ENCODE data around the gene SPNS1. TPM values are rescaled to one million over a fixed set of nuclear protein-coding genes. Genes with fewer than 3 reads are reported as not detected.
A peak's percentile ranks its signal among the peaks of the same experiment; 100 is the strongest.
"Not testable (repeated sequence)": the region's sequence is repeated elsewhere in the genome, so short reads cannot be mapped to it uniquely, and the experiment has no call there.

SPNS1 gene
- total RNA-seq, 2 donors from 2014 or later = 16.3 to 19.9 TPM

- not testable (repeated sequence) for H3K36me3 Mint-ChIP-seq; DNase-seq (ENCODE audit: low spot score in 2 of 2); H3K9me3 Mint-ChIP-seq; ATAC-seq; H3K27ac Mint-ChIP-seq
Measured at GRCh38 chr16:29004496-29005139, 30.0 kb downstream of the SPNS1 start.

GRCh38 chr16:29007730-29008593 lies 33.4 kb downstream of the SPNS1 start:
- Mint-ChIP-seq H3K27ac (peak overlapping the region; percentile 92), H3K36me3 (peaks cover 9 to 18% of the 10 kb centered on the region in 2 donors), H3K9me3 (peaks cover 10 to 14% of the 10 kb centered on the region in 2 donors)
- ATAC-seq (peak; percentile 94 to 95), DNase-seq (ENCODE audit: low spot score in 2 of 2) (peak; percentile 74 to 83)

- ATAC-seq (peak; percentile 3 to 6), DNase-seq (ENCODE audit: low spot score in 2 of 2) (no peak)
Measured at GRCh38 chr16:29009050-29009837, 34.7 kb downstream of the SPNS1 start.

GRCh38 chr16:29009838-29010166 lies 35.2 kb downstream of the SPNS1 start:
- DNase-seq (ENCODE audit: low spot score in 2 of 2) (no peak), ATAC-seq (no peak)
- Mint-ChIP-seq H3K36me3 (peaks cover 9 to 17% of the 10 kb centered on the region in 2 donors), H3K27ac (peak overlapping the region in 1 of 2 donors; percentile 92), H3K9me3 (peaks cover 6 to 9% of the 10 kb centered on the region in 2 donors)

More at GRCh38 chr16:29009050-29009837, 34.7 kb downstream of the SPNS1 start:
- peaks cover 10 to 20% of the 10 kb centered on the region in 2 donors for H3K36me3 Mint-ChIP-seq
- H3K9me3 Mint-ChIP-seq = peaks cover 10 to 14% of the 10 kb centered on the region in 2 donors
- H3K27ac Mint-ChIP-seq = peak overlapping the region; percentile 92

GRCh38 chr16:29011112-29011511 lies 36.5 kb downstream of the SPNS1 start:
- peaks cover 4 to 8% of the 10 kb centered on the region in 2 donors for H3K9me3 Mint-ChIP-seq
- peaks cover 7 to 11% of the 10 kb centered on the region in 2 donors for H3K36me3 Mint-ChIP-seq
- peak overlapping the region; percentile 77 to 91 for H3K27ac Mint-ChIP-seq
- DNase-seq (ENCODE audit: low spot score in 2 of 2) = no peak
- no peak for ATAC-seq

GRCh38 chr16:29011851-29012250 lies 37.3 kb downstream of the SPNS1 start:
- DNase-seq (ENCODE audit: low spot score in 2 of 2) (no peak), ATAC-seq (no peak)
- Mint-ChIP-seq H3K27ac (peak overlapping the region in 1 of 2 donors; percentile 91), H3K9me3 (peaks cover 4 to 8% of the 10 kb centered on the region in 2 donors), H3K36me3 (peaks cover 7 to 11% of the 10 kb centered on the region in 2 donors)

GRCh38 chr16:29012913-29013553 lies 38.5 kb downstream of the SPNS1 start:
- DNase-seq (ENCODE audit: low spot score in 2 of 2) (no peak), ATAC-seq (peak; percentile 63 to 65)
- peak overlapping the region; percentile 91 to 96 for H3K27ac Mint-ChIP-seq
- peaks cover 4 to 8% of the 10 kb centered on the region in 2 donors for H3K9me3 Mint-ChIP-seq
- H3K36me3 Mint-ChIP-seq = peaks cover 7 to 11% of the 10 kb centered on the region in 2 donors

GRCh38 chr16:29014561-29015069 lies 40.0 kb downstream of the SPNS1 start:
- peaks cover 0 to 8% of the 10 kb centered on the region in 2 donors for H3K9me3 Mint-ChIP-seq
- peaks cover 7 to 11% of the 10 kb centered on the region in 2 donors for H3K36me3 Mint-ChIP-seq
- DNase-seq (ENCODE audit: low spot score in 2 of 2) (no peak), ATAC-seq (no peak)
- H3K27ac Mint-ChIP-seq = peak overlapping the region in 1 of 2 donors; percentile 91

GRCh38 chr16:29022196-29022595 lies 47.6 kb downstream of the SPNS1 start:
- H3K9me3 Mint-ChIP-seq = no peaks in the 10 kb centered on the region
- ATAC-seq = no peak
- DNase-seq (ENCODE audit: low spot score in 2 of 2) = no peak
- peak overlapping the region; percentile 98 for H3K27ac Mint-ChIP-seq
- no peaks in the 10 kb centered on the region for H3K36me3 Mint-ChIP-seq

- ATAC-seq (peak in 1 of 2 donors; percentile 36), DNase-seq (ENCODE audit: low spot score in 2 of 2) (no peak)
- H3K36me3 Mint-ChIP-seq = no peaks in the 10 kb centered on the region
- no peaks in the 10 kb centered on the region for H3K9me3 Mint-ChIP-seq
- peak overlapping the region in 1 of 2 donors; percentile 78 for H3K27ac Mint-ChIP-seq
Measured at GRCh38 chr16:29023279-29024277, 49.0 kb downstream of the SPNS1 start.

GRCh38 chr16:29024278-29024677 lies 49.7 kb downstream of the SPNS1 start:
- no peak for ATAC-seq
- no peak for DNase-seq (ENCODE audit: low spot score in 2 of 2)
- Mint-ChIP-seq H3K36me3 (no peaks in the 10 kb centered on the region), H3K9me3 (no peaks in the 10 kb centered on the region), H3K27ac (peak overlapping the region; percentile 78 to 91)

- DNase-seq (ENCODE audit: low spot score in 2 of 2) (no peak), ATAC-seq (no peak)
- Mint-ChIP-seq H3K36me3 (no peaks in the 10 kb centered on the region), H3K9me3 (no peaks in the 10 kb centered on the region), H3K27ac (peak overlapping the region in 1 of 2 donors; percentile 61)
Measured at GRCh38 chr16:29025218-29025617, 50.6 kb downstream of the SPNS1 start.

GRCh38 chr16:29025735-29026134 lies 51.2 kb downstream of the SPNS1 start:
- DNase-seq (ENCODE audit: low spot score in 2 of 2) = no peak
- Mint-ChIP-seq H3K36me3 (no peaks in the 10 kb centered on the region), H3K27ac (peak overlapping the region; percentile 52 to 61), H3K9me3 (no peaks in the 10 kb centered on the region)
- no peak for ATAC-seq

- Mint-ChIP-seq H3K9me3 (no peaks in the 10 kb centered on the region), H3K36me3 (no peaks in the 10 kb centered on the region), H3K27ac (peak overlapping the region; percentile 79 to 89)
- DNase-seq (ENCODE audit: low spot score in 2 of 2) = peak in 1 of 2 donors; percentile 1
- ATAC-seq = peak; percentile 32 to 41
Measured at GRCh38 chr16:29028457-29029167, 54.0 kb downstream of the SPNS1 start.

All from activated naive CD4-positive, alpha-beta T cell treated with anti-CD3 and anti-CD28 coated beads, Interleukin-2, amount 50 U/mL, for 72 hours (primary cell).